Trophoblast cell (in vitro differentiated cells and primary cell): ENCODE measurements around the gene SCPEP1.
A peak's percentile ranks its signal among the peaks of the same experiment; 100 is the strongest.
"Not testable (repeated sequence)": the region's sequence is repeated elsewhere in the genome, so short reads cannot be mapped to it uniquely, and the experiment has no call there.

Experiments used
- DNase-seq, 2 donors: peaks; one replicate each; pipeline ENCODE4 v3.0.0-alpha.2; 2016
- H2AFZ ChIP-seq: 2 replicates; pipeline ENCODE4 v1.6.1; 2013; ENCODE audit warnings: low read length, moderate library complexity, mild to moderate bottlenecking; ENCODE audit not compliant: insufficient read depth, poor library complexity
- H2AK5ac ChIP-seq: 2 replicates; pipeline ENCODE4 v1.6.1; 2013; ENCODE audit warnings: mild to moderate bottlenecking, low read length
- H2BK120ac ChIP-seq: 2 replicates; pipeline ENCODE4 v1.6.1; 2013; ENCODE audit warnings: low read length, mild to moderate bottlenecking, moderate library complexity; ENCODE audit not compliant: insufficient read depth, poor library complexity
- H2BK12ac ChIP-seq: 2 replicates; pipeline ENCODE4 v1.6.1; 2013; ENCODE audit warnings: mild to moderate bottlenecking, low read length, moderate library complexity
- H2BK5ac ChIP-seq: 2 replicates; pipeline ENCODE4 v1.6.1; 2013; ENCODE audit warnings: low read length, low read depth, moderate library complexity, mild to moderate bottlenecking; ENCODE audit not compliant: poor library complexity
- H3K14ac ChIP-seq: 2 replicates; pipeline ENCODE4 v1.6.1; 2013; ENCODE audit warnings: mild to moderate bottlenecking, low read length
- H3K18ac ChIP-seq: 2 replicates; pipeline ENCODE4 v1.6.1; 2013; ENCODE audit warnings: mild to moderate bottlenecking, low read length
- H3K23ac ChIP-seq: 2 replicates; pipeline ENCODE4 v1.6.1; 2013; ENCODE audit warnings: low read length
- H3K27ac ChIP-seq: 2 replicates; pipeline ENCODE4 v1.5.1; 2013; ENCODE audit warnings: low read depth, mild to moderate bottlenecking, inconsistent platforms, low read length, moderate library complexity
- H3K27me3 ChIP-seq: 2 replicates; pipeline ENCODE4 v1.6.1; 2013; ENCODE audit warnings: inconsistent platforms, mild to moderate bottlenecking, low read length, moderate library complexity; ENCODE audit not compliant: insufficient read depth
- H3K36me3 ChIP-seq, 2 experiments: 1 replicate in 1 of 2; 2 replicates in 1 of 2; pipeline ENCODE4 v1.6.1; 2013; ENCODE audit warnings: low read length in 2 of 2, mild to moderate bottlenecking in 2 of 2, moderate library complexity in 1 of 2; ENCODE audit not compliant: insufficient read depth in 2 of 2, control insufficient read depth in 1 of 2
- H3K4ac ChIP-seq: 2 replicates; pipeline ENCODE4 v1.6.1; 2013; ENCODE audit warnings: low read depth, mild to moderate bottlenecking, low read length, moderate library complexity
- H3K4me1 ChIP-seq, 2 experiments: 1 replicate in 1 of 2; 2 replicates in 1 of 2; pipeline ENCODE4 v1.6.1; 2013; ENCODE audit warnings: low read length in 2 of 2, mild to moderate bottlenecking in 2 of 2, moderate library complexity in 1 of 2; ENCODE audit not compliant: insufficient read depth in 2 of 2, control insufficient read depth in 1 of 2
- H3K4me2 ChIP-seq: 2 replicates; pipeline ENCODE4 v1.6.1; 2013; ENCODE audit warnings: inconsistent platforms, mild to moderate bottlenecking, low read length, moderate library complexity
- H3K4me3 ChIP-seq: 2 replicates; pipeline ENCODE4 v1.5.1; 2013; ENCODE audit warnings: mild to moderate bottlenecking, low read depth, low read length, inconsistent platforms
- H3K79me1 ChIP-seq: one replicate; pipeline ENCODE4 v1.6.1; 2013; ENCODE audit warnings: low read length
- H3K79me2 ChIP-seq: 2 replicates; pipeline ENCODE4 v1.6.1; 2013; ENCODE audit warnings: low read length, mild to moderate bottlenecking; ENCODE audit not compliant: control insufficient read depth, insufficient read depth, poor library complexity
- H3K9ac ChIP-seq: 2 replicates; pipeline ENCODE4 v1.6.1; 2013; ENCODE audit warnings: mild to moderate bottlenecking, low read length
- H3K9me3 ChIP-seq: 2 replicates; pipeline ENCODE4 v1.6.1; 2013; ENCODE audit warnings: low read depth, mild to moderate bottlenecking, control low read depth, inconsistent platforms, low read length; ENCODE audit not compliant: insufficient read depth
- H4K12ac ChIP-seq: 2 replicates; pipeline ENCODE4 v1.6.1; 2013; ENCODE audit warnings: low read depth, mild to moderate bottlenecking, low read length, moderate library complexity
- H4K8ac ChIP-seq: 2 replicates; pipeline ENCODE4 v1.6.1; 2013; ENCODE audit warnings: low read depth, mild to moderate bottlenecking, low read length, moderate library complexity
- H4K91ac ChIP-seq: one replicate; pipeline ENCODE4 v1.6.1; 2013; ENCODE audit warnings: low read depth, mild to moderate bottlenecking, low read length, moderate library complexity
- WGBS: extraction: QIAGEN DNeasy Blood & Tissue Kit; methylation state at CpG from one replicate; pipeline ENCODE4 v1.1.7; 2013; ENCODE audit warnings: missing lambda C conversion rate; ENCODE audit not compliant: insufficient read length, insufficient coverage; ENCODE audit errors: extremely low coverage; 5-methylcytosine and 5-hydroxymethylcytosine counted together

The SCPEP1 gene

GRCh38 chr17:56978441-56979090 lies 635 bp downstream of the SCPEP1 start:
- Histone ChIP-seq H2BK12ac (no peak overlapping the region), H3K27ac (no peak overlapping the region), H3K4ac (no peak overlapping the region), H3K18ac (no peak overlapping the region), H3K4me3 (no peak overlapping the region), H4K8ac (no peak overlapping the region), H3K4me1 (peaks cover 2% of the 10 kb centered on the region in 2 experiments), H4K12ac (no peak overlapping the region), H4K91ac (no peak overlapping the region), H3K36me3 (peaks cover 0 to 6% of the 10 kb centered on the region in 2 experiments), H3K79me2 (no peaks in the 10 kb centered on the region), H3K4me2 (peak overlapping the region; percentile 95), H2BK120ac (no peak overlapping the region), H3K27me3 (no peaks in the 10 kb centered on the region), H2AFZ (no peak overlapping the region), H3K14ac (no peak overlapping the region), H3K9me3 (no peaks in the 10 kb centered on the region), H2BK5ac (no peak overlapping the region), H3K79me1 (no peaks in the 10 kb centered on the region), H2AK5ac (no peak overlapping the region), H3K23ac (no peak overlapping the region), H3K9ac (no peak overlapping the region)
- WGBS: no CpG with 5 or more reads among the region's 11 CpGs
- no peak for DNase-seq

- Histone ChIP-seq H3K27ac (no peak overlapping the region), H2AK5ac (no peak overlapping the region), H2AFZ (no peak overlapping the region), H3K36me3 (peaks cover 0 to 6% of the 10 kb centered on the region in 2 experiments), H3K9ac (no peak overlapping the region), H4K12ac (no peak overlapping the region), H3K4me2 (no peak overlapping the region), H3K18ac (no peak overlapping the region), H4K91ac (no peak overlapping the region), H3K9me3 (no peaks in the 10 kb centered on the region), H3K23ac (no peak overlapping the region), H3K4ac (no peak overlapping the region), H3K27me3 (no peaks in the 10 kb centered on the region), H3K4me1 (peaks cover 0 to 2% of the 10 kb centered on the region in 2 experiments), H3K79me2 (no peaks in the 10 kb centered on the region), H2BK120ac (no peak overlapping the region), H3K4me3 (no peak overlapping the region), H4K8ac (no peak overlapping the region), H3K14ac (no peak overlapping the region), H2BK12ac (no peak overlapping the region), H2BK5ac (no peak overlapping the region), H3K79me1 (no peaks in the 10 kb centered on the region)
- no CpG with 5 or more reads among the region's 3 CpGs for WGBS
- DNase-seq: no peak
These were observed 1.2 kb downstream of the SCPEP1 start for GRCh38 chr17:56979091-56979480.

GRCh38 chr17:56980526-56980925 lies 2.6 kb downstream of the SCPEP1 start:
- not testable (repeated sequence) for H2AFZ ChIP-seq, H4K12ac ChIP-seq, H3K4me2 ChIP-seq, H2BK120ac ChIP-seq, H4K91ac ChIP-seq, H2AK5ac ChIP-seq, H3K36me3 ChIP-seq, DNase-seq, H3K79me1 ChIP-seq, H3K27me3 ChIP-seq, H4K8ac ChIP-seq, H3K4me3 ChIP-seq, H3K9me3 ChIP-seq, H3K4me1 ChIP-seq, H3K18ac ChIP-seq, H2BK5ac ChIP-seq, H3K27ac ChIP-seq, H3K23ac ChIP-seq, H3K4ac ChIP-seq, H2BK12ac ChIP-seq, H3K9ac ChIP-seq, H3K14ac ChIP-seq, H3K79me2 ChIP-seq
- no CpG with 5 or more reads among the region's 12 CpGs for WGBS

GRCh38 chr17:56982312-56982711 lies 4.4 kb downstream of the SCPEP1 start:
- Histone ChIP-seq H3K4me3 (no peak overlapping the region), H3K23ac (no peak overlapping the region), H2BK12ac (no peak overlapping the region), H3K4me1 (peaks cover 0 to 2% of the 10 kb centered on the region in 2 experiments), H4K8ac (no peak overlapping the region), H3K79me2 (no peaks in the 10 kb centered on the region), H3K9me3 (no peaks in the 10 kb centered on the region), H3K18ac (no peak overlapping the region), H4K91ac (no peak overlapping the region), H3K36me3 (peaks cover 5 to 10% of the 10 kb centered on the region in 2 experiments), H3K27ac (no peak overlapping the region), H2BK5ac (no peak overlapping the region), H2BK120ac (no peak overlapping the region), H3K27me3 (no peaks in the 10 kb centered on the region), H3K4ac (no peak overlapping the region), H3K9ac (no peak overlapping the region), H2AFZ (no peak overlapping the region), H3K79me1 (no peaks in the 10 kb centered on the region), H2AK5ac (no peak overlapping the region), H4K12ac (no peak overlapping the region), H3K4me2 (no peak overlapping the region), H3K14ac (no peak overlapping the region)
- no CpG with 5 or more reads among the region's 8 CpGs for WGBS
- no peak for DNase-seq
